ENCODE data around the gene CDH4.

CDH4 gene

DNA sequence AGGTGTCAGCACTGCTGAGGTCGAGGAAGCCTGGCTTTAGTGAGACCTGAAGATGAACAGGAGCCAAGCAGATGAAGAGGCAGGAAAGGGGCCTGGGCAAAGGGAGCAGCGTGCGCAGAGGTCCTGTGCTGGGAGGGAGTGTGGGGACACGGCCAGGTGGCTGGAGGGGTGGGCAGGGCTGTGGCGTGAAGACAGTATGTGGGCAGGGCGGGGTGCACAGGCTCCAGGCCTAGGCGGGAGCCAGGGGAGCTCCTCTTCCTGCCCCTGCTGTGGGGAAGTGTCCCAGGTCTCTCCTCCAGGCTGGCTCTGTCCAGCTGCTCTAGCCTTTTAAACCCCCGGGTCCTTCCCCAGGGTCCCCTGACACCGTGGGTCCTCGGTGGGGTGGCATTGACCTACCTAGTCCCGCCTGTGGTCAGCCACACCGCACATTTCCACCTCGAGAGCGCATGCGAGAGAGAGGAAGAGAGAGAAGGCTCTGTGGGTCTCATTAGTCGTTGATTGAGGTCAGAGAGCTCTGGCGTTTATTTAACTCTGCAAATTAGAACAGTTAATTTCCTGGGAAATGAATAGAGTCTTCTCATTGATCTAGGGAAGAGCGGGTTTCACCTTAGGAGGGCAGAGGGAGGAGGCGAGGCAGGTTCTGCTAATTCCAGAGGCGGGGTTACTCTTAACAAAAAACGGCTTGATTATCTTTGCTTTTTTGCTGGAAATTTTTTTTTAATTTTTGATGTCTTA is 68.8 kb downstream of the CDH4 start:
- Histone ChIP-seq H3K4me2 (ENCODE audit: insufficient read depth, low read length, poor library complexity, severe bottlenecking) (no peak overlapping the region), H3K9ac (ENCODE audit: low read depth, low read length, poor library complexity) (no peak overlapping the region), H2AK5ac (ENCODE audit: low read depth, low read length) (peak overlapping the region; percentile 80), H3K36me3 (replicated peaks in 1 of 2; ENCODE audit: control insufficient read depth in 2 of 2, insufficient read depth in 2 of 2, low read length in 2 of 2) (no peaks in the 10 kb centered on the region), H3K14ac (ENCODE audit: low read length) (peak overlapping the region; percentile 15), H3K27ac (replicated peaks; ENCODE audit: low read length) (no peak overlapping the region), H3K27me3 (ENCODE audit: control insufficient read depth in 3 of 3, insufficient read depth in 3 of 3, low read depth in 1 of 3, low read length in 3 of 3) (no peaks in the 10 kb centered on the region), H3K4me3 (ENCODE audit: low read length in 2 of 2) (no peak overlapping the region), H4K91ac (ENCODE audit: low read depth, low read length, poor library complexity) (no peak overlapping the region), H4K8ac (ENCODE audit: low read depth, low read length) (no peak overlapping the region), H3K23ac (ENCODE audit: low read depth, low read length, poor library complexity) (peak overlapping the region; percentile 10), H2BK5ac (ENCODE audit: low read length) (no peak overlapping the region), H2BK12ac (ENCODE audit: low read length) (no peak overlapping the region), H2BK120ac (ENCODE audit: low read depth, low read length) (no peak overlapping the region), H2BK15ac (ENCODE audit: low read length) (no peak overlapping the region), H3K18ac (ENCODE audit: low read length) (peak overlapping the region; percentile 84), H3K79me1 (ENCODE audit: low read depth, low read length) (no peaks in the 10 kb centered on the region), H3K9me3 (replicated peaks in 1 of 2; ENCODE audit: control insufficient read depth in 2 of 2, insufficient read depth in 1 of 2, low read depth in 1 of 2, low read length in 2 of 2) (no peaks in the 10 kb centered on the region), H3K4ac (ENCODE audit: low read length) (peak overlapping the region; percentile 41), H3K4me1 (ENCODE audit: control insufficient read depth in 2 of 2, insufficient read depth in 1 of 2, low read depth in 1 of 2, low read length in 2 of 2) (peaks cover 0 to 5% of the 10 kb centered on the region in 2 donors), H2AFZ (ENCODE audit: low read length) (no peak overlapping the region)
- no peak for DNase-seq (ENCODE audit: low spot score)
- no CpG with 5 or more reads among the region's 21 CpGs for WGBS, 2 donors (ENCODE audit: extremely low coverage in 2 of 2, insufficient read length in 2 of 2, insufficient replicate concordance in 1 of 2)

DNA sequence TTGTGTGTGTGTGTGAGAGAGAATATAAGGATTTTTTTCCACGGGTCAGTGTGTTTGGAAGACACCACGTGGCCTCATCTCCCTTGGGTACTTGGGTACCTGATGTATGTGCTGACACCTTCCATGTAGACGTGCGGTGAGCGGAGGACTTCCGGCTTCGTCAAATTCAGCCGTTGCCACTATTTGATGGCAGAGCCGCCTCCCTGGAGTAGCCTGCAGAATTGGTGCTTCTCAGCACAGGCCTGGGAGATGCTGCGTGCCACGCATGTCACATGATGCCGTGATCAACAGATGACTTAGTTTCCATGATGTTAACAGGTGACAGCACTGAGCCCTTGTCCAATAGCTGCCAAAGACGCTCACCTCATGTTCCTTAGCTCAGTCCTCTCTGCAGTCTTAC is 69.4 kb downstream of the CDH4 start:
- no peaks in the 10 kb centered on the region for H3K36me3 ChIP-seq (replicated peaks in 1 of 2; ENCODE audit: control insufficient read depth in 2 of 2, insufficient read depth in 2 of 2, low read length in 2 of 2)
- H3K79me1 ChIP-seq (ENCODE audit: low read depth, low read length): no peaks in the 10 kb centered on the region
- H3K9ac ChIP-seq (ENCODE audit: low read depth, low read length, poor library complexity): peak overlapping the region; percentile 12
- H2AK5ac ChIP-seq (ENCODE audit: low read depth, low read length): peak overlapping the region; percentile 27
- H3K27me3 ChIP-seq (ENCODE audit: control insufficient read depth in 3 of 3, insufficient read depth in 3 of 3, low read depth in 1 of 3, low read length in 3 of 3): no peaks in the 10 kb centered on the region
- no peak overlapping the region for H3K27ac ChIP-seq (replicated peaks; ENCODE audit: low read length)
- no peak overlapping the region for H2AFZ ChIP-seq (ENCODE audit: low read length)
- no peak overlapping the region for H3K14ac ChIP-seq (ENCODE audit: low read length)
- WGBS, 2 donors (ENCODE audit: extremely low coverage in 2 of 2, insufficient read length in 2 of 2, insufficient replicate concordance in 1 of 2): no CpG with 5 or more reads among the region's 13 CpGs
- H3K4ac ChIP-seq (ENCODE audit: low read length): no peak overlapping the region
- no peak overlapping the region for H2BK15ac ChIP-seq (ENCODE audit: low read length)
- H3K23ac ChIP-seq (ENCODE audit: low read depth, low read length, poor library complexity): no peak overlapping the region
- H2BK120ac ChIP-seq (ENCODE audit: low read depth, low read length): no peak overlapping the region
- no peak overlapping the region for H2BK12ac ChIP-seq (ENCODE audit: low read length)
- no peak for DNase-seq (ENCODE audit: low spot score)
- H3K4me1 ChIP-seq (ENCODE audit: control insufficient read depth in 2 of 2, insufficient read depth in 1 of 2, low read depth in 1 of 2, low read length in 2 of 2): peaks cover 0 to 3% of the 10 kb centered on the region in 2 donors
- H3K9me3 ChIP-seq (replicated peaks in 1 of 2; ENCODE audit: control insufficient read depth in 2 of 2, insufficient read depth in 1 of 2, low read depth in 1 of 2, low read length in 2 of 2): no peaks in the 10 kb centered on the region
- no peak overlapping the region for H3K4me3 ChIP-seq (ENCODE audit: low read length in 2 of 2)
- peak overlapping the region; percentile 40 for H3K18ac ChIP-seq (ENCODE audit: low read length)
- no peak overlapping the region for H2BK5ac ChIP-seq (ENCODE audit: low read length)
- H4K8ac ChIP-seq (ENCODE audit: low read depth, low read length): no peak overlapping the region
- no peak overlapping the region for H4K91ac ChIP-seq (ENCODE audit: low read depth, low read length, poor library complexity)
- no peak overlapping the region for H3K4me2 ChIP-seq (ENCODE audit: insufficient read depth, low read length, poor library complexity, severe bottlenecking)

DNA sequence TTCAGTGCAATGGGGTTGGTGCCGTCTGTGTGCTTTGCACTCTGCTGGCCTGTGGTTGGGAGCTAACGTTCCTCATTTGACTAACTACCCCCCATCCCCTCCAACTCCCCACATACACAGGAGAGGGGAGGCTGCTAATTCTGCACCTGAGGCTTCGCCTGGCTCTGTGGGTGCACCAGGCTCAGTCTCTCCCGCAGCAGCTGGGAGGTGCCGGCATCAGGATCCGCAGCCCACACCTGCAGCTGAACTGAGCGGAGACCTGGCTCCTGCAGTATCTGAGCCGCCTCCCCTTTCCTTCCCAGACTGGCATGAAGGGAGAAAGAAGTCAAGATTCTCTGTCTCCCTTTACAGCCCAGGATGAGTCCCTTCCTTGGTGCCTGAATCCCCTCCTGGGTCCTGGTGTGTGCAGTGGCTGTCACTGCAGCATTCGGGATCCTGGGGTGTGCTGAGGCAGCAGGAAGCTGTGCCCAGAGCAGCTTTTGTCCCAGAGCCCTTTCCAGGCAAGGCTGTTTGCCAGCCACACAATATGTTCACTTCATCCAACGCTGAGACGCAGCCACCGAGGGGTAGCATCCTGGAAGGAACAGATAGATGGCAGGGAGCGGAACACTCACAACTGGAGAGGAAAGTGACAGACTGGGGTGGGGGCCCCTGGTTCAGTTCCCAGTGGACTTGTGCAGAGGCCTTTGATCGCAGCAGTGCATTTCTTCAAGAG is 70.2 kb downstream of the CDH4 start:
- Histone ChIP-seq H2BK120ac (ENCODE audit: low read depth, low read length) (no peak overlapping the region), H3K27ac (replicated peaks; ENCODE audit: low read length) (no peak overlapping the region), H4K91ac (ENCODE audit: low read depth, low read length, poor library complexity) (no peak overlapping the region), H3K18ac (ENCODE audit: low read length) (no peak overlapping the region), H3K4me1 (ENCODE audit: control insufficient read depth in 2 of 2, insufficient read depth in 1 of 2, low read depth in 1 of 2, low read length in 2 of 2) (peaks cover 0 to 2% of the 10 kb centered on the region in 2 donors), H3K79me1 (ENCODE audit: low read depth, low read length) (no peaks in the 10 kb centered on the region), H3K4me2 (ENCODE audit: insufficient read depth, low read length, poor library complexity, severe bottlenecking) (no peak overlapping the region), H2AFZ (ENCODE audit: low read length) (no peak overlapping the region), H2BK15ac (ENCODE audit: low read length) (no peak overlapping the region), H3K23ac (ENCODE audit: low read depth, low read length, poor library complexity) (no peak overlapping the region), H2BK12ac (ENCODE audit: low read length) (no peak overlapping the region), H4K8ac (ENCODE audit: low read depth, low read length) (no peak overlapping the region), H3K4ac (ENCODE audit: low read length) (no peak overlapping the region), H3K14ac (ENCODE audit: low read length) (peak overlapping the region; percentile 11), H3K4me3 (ENCODE audit: low read length in 2 of 2) (no peak overlapping the region), H2BK5ac (ENCODE audit: low read length) (no peak overlapping the region), H2AK5ac (ENCODE audit: low read depth, low read length) (no peak overlapping the region), H3K9me3 (replicated peaks in 1 of 2; ENCODE audit: control insufficient read depth in 2 of 2, insufficient read depth in 1 of 2, low read depth in 1 of 2, low read length in 2 of 2) (no peaks in the 10 kb centered on the region), H3K9ac (ENCODE audit: low read depth, low read length, poor library complexity) (no peak overlapping the region), H3K36me3 (replicated peaks in 1 of 2; ENCODE audit: control insufficient read depth in 2 of 2, insufficient read depth in 2 of 2, low read length in 2 of 2) (no peaks in the 10 kb centered on the region), H3K27me3 (ENCODE audit: control insufficient read depth in 3 of 3, insufficient read depth in 3 of 3, low read depth in 1 of 3, low read length in 3 of 3) (no peaks in the 10 kb centered on the region)
- no CpG with 5 or more reads among the region's 14 CpGs for WGBS, 2 donors (ENCODE audit: extremely low coverage in 2 of 2, insufficient read length in 2 of 2, insufficient replicate concordance in 1 of 2)
- no peak for DNase-seq (ENCODE audit: low spot score)

DNA sequence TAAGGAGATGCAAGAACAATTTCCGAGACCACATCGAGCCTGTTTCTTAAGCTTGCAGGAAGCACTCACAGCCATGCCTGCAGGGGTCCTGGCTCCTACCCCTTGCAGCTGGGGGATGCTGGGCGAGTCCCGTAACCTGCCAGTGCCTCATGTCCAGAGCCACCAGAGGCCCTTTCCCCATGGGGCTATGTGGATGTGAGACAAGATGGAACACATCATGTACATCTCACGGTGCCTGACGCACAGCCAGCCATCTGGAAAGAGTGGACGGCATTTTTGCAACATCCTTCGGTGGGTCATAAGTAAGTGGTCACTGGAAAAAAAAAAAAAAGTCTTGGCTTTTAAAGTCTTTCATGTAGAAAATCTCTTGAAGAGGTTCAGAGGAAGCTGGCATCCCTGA is 72.8 kb downstream of the CDH4 start:
- H4K91ac ChIP-seq (ENCODE audit: low read depth, low read length, poor library complexity): no peak overlapping the region
- H2AK5ac ChIP-seq (ENCODE audit: low read depth, low read length): no peak overlapping the region
- no CpG with 5 or more reads among the region's 8 CpGs for WGBS, 2 donors (ENCODE audit: extremely low coverage in 2 of 2, insufficient read length in 2 of 2, insufficient replicate concordance in 1 of 2)
- no peaks in the 10 kb centered on the region for H3K27me3 ChIP-seq (ENCODE audit: control insufficient read depth in 3 of 3, insufficient read depth in 3 of 3, low read depth in 1 of 3, low read length in 3 of 3)
- H3K14ac ChIP-seq (ENCODE audit: low read length): peak overlapping the region; percentile 14
- H3K9me3 ChIP-seq (replicated peaks in 1 of 2; ENCODE audit: control insufficient read depth in 2 of 2, insufficient read depth in 1 of 2, low read depth in 1 of 2, low read length in 2 of 2): no peaks in the 10 kb centered on the region
- no peak overlapping the region for H2BK15ac ChIP-seq (ENCODE audit: low read length)
- H3K4me1 ChIP-seq (ENCODE audit: control insufficient read depth in 2 of 2, insufficient read depth in 1 of 2, low read depth in 1 of 2, low read length in 2 of 2): peaks cover 0 to 2% of the 10 kb centered on the region in 2 donors
- H2BK12ac ChIP-seq (ENCODE audit: low read length): no peak overlapping the region
- H2BK5ac ChIP-seq (ENCODE audit: low read length): no peak overlapping the region
- no peak overlapping the region for H3K23ac ChIP-seq (ENCODE audit: low read depth, low read length, poor library complexity)
- H3K4ac ChIP-seq (ENCODE audit: low read length): no peak overlapping the region
- H4K8ac ChIP-seq (ENCODE audit: low read depth, low read length): no peak overlapping the region
- no peak overlapping the region for H2BK120ac ChIP-seq (ENCODE audit: low read depth, low read length)
- no peak for DNase-seq (ENCODE audit: low spot score)
- no peaks in the 10 kb centered on the region for H3K36me3 ChIP-seq (replicated peaks in 1 of 2; ENCODE audit: control insufficient read depth in 2 of 2, insufficient read depth in 2 of 2, low read length in 2 of 2)
- H3K18ac ChIP-seq (ENCODE audit: low read length): peak overlapping the region; percentile 53
- H3K4me3 ChIP-seq (ENCODE audit: low read length in 2 of 2): no peak overlapping the region
- peaks cover 3% of the 10 kb centered on the region for H3K79me1 ChIP-seq (ENCODE audit: low read depth, low read length)
- no peak overlapping the region for H3K4me2 ChIP-seq (ENCODE audit: insufficient read depth, low read length, poor library complexity, severe bottlenecking)
- H3K9ac ChIP-seq (ENCODE audit: low read depth, low read length, poor library complexity): no peak overlapping the region
- no peak overlapping the region for H2AFZ ChIP-seq (ENCODE audit: low read length)
- no peak overlapping the region for H3K27ac ChIP-seq (replicated peaks; ENCODE audit: low read length)
